HG02870 (cell line): ENCODE measurements around the gene RFTN1.

Source experiments
- ATAC-seq: cut with Tn5 transposase; IDR thresholded peaks from one replicate; pipeline ENCODE4 v1.9.1; 2021; ENCODE audit warnings: mild to moderate bottlenecking, moderate library complexity; ENCODE audit not compliant: unreplicated experiment

The RFTN1 gene

GRCh38 chr3:16508591-16508995 is 4.9 kb downstream of the RFTN1 start:
- peak; percentile 19 for ATAC-seq

- ATAC-seq: no peak
These were observed 5.3 kb downstream of the RFTN1 start for GRCh38 chr3:16508243-16508578.

- ATAC-seq: no peak
These were observed 5.8 kb downstream of the RFTN1 start for GRCh38 chr3:16507578-16508242.

GRCh38 chr3:16506884-16507577 is 6.5 kb downstream of the RFTN1 start:
- no peak for ATAC-seq

DNA sequence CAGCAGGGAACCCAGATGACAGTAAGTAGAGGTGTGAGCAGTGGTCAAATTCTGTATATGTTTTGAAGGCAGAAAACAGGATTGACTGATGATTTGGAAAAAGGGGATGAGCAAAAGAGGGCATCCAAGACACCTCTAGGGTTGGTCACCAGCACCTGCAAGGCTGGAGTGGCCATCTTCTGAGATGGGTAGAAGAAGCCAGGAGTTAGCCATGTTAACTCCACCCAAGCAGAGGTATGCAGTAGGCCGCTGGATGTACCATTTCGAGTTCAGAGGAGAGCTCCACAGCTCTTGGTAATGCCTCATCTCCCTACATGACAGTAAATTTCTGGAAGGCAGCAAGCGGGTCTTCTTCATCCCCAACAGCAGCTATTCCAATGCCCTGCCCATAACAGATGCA is 7.0 kb downstream of the RFTN1 start:
- no peak for ATAC-seq

- no peak for ATAC-seq
These were observed 8.8 kb downstream of the RFTN1 start for GRCh38 chr3:16504692-16505091.

DNA sequence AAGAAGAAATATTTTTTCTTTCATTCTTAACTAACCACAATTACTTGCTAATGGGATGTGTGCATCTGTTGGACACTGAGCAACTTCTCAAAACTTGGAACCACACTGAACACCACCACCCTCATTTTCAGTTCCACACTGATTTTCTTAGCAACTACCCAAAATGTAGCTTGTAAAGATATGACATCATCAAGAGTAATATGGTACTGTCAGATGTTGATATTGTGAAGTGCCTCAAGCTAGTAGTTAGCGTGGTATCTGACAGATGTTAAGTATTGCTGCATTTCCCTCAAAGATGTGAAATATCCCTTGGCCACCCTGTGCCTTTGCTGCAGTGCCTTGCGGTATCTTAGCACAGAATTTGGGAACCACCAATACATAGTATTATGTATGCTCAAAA is 9.3 kb downstream of the RFTN1 start:
- peak; percentile 81 for ATAC-seq

GRCh38 chr3:16503191-16503776 is 10.2 kb downstream of the RFTN1 start:
- ATAC-seq: no peak

DNA sequence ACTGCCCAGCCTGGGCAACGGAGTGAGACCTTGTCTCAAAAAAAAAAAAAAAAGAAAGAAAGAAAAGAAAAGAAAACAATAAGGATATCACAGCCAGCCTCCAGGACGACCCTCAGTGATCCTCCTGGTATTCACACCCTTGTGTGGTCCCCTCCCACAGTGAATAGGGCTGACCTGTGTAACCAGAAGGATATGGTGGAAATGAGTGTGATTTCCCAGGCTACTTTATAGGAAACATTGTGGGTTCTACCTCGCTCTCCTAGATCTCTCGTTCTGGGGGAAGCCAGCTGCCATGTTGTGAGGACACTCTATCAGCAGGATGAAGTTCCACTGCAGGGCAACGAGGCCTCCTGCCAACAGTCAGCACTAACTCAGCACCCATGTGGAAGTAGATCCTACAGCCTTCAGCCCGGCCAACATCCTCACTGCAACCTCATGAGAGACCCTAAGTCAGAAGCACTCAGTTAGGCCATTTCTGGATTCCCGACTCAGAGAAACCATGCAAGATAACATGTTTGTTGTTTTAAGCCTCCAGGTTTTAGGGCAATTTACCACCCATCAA is 11.1 kb downstream of the RFTN1 start:
- ATAC-seq: no peak

GRCh38 chr3:16501376-16501775 is 12.1 kb downstream of the RFTN1 start:
- ATAC-seq: no peak

GRCh38 chr3:16500911-16501310 is 12.6 kb downstream of the RFTN1 start:
- ATAC-seq: no peak

- ATAC-seq: no peak
These were observed 13.4 kb downstream of the RFTN1 start for GRCh38 chr3:16500093-16500492.

DNA sequence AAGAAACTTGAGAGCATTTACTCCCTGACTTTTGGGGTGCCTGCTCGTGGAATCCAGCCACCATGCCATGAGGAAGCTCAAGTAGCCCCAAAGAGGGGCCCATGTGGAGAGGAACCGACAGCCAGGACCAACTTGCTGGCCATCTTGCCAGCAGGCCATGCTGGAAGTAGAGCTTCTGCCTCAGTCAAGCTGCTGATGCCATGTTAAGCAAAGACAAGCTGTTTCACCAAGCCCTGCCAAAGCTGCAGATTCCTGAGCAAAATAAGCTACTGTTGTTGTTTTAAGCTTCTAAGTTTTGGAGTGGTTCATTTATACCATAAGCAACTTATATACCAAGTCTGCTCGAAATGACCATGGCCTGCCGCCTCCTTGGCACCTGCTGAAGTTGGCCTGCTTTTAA is 14.1 kb downstream of the RFTN1 start:
- ATAC-seq: no peak

DNA sequence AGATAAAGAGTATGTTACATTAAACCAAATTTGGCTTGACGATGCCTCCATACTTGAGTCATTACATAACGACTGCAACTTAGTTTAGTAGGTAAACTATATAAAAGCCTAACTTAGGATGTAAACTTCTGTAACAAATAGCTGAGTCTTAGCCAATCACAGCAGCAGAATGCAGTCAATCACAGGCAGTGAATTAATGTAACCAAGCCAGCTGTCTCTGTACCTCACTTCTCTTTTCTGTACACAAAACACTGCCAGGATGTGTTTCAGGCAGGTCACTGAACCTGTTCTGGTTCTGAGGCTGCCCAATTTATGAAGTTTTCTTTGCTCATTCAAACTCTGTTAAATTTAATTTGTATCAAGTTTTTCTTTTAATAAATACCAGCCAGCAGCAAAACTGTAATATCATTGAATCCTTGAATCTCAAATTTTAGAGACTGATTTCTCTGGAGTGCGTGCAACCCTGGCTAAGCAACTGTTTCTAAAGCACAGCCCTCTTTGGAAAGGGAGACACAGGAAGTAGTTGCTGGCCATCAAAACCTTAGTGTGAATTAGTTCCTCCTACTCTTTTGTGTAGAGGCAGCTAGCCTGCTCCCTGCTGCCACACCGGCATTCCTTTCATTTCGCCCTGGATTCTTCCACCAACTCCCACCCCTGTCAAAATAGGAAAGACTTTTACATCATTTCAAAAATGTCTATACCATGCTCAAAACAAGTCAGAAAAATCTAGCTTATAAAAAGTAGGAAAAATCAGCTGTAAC is 15.2 kb downstream of the RFTN1 start:
- no peak for ATAC-seq

- peak; percentile 70 for ATAC-seq
These were observed 16.9 kb downstream of the RFTN1 start for GRCh38 chr3:16496408-16497222.

DNA sequence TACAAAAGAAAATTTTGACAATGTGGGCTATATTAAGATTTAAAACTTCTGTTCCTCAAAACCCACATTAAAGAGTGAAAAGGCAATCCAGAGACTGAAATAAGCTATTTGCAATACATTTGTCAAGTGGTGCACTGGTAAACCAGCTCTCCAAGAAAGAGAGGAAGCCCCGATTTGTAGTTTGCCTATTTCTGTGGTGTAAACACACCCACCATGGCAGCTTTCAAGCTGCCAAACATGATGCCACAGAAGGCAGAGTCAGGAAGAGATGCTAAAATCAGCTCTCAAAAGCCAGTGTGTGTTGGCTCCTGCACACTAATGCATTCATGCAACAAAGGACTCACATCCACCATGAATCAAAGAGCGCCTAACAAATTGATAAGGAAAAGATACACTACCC is 17.5 kb downstream of the RFTN1 start:
- ATAC-seq: peak; percentile 11

DNA sequence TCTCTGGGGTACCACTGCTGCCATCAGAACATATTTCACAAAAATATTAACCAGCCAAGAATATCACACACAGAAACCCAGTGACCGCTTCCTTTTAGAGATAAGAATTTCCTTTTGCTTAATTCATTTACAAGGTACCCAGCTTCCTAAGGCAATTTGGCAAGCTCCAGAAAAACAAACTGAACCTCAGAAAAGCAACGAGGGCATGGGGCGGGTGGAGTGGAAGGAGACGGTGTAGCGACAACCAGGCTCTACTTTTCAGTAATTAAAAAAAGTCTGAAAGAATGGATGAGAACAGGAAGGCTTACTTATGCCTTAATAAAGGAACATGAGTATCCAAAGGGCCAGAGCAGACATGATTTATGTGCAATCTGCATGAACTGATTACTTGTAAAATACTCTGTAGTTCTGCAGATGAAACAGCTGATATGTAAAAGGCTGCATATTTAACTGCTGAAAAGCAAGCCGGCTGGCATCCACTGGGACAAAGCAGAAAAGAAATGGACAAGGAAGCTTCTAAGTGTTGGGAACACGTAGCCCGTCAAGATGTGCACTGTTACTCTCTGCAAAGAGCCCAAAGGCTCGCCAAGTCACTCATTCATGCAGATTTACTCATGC is 18.6 kb downstream of the RFTN1 start:
- no peak for ATAC-seq

GRCh38 chr3:16494094-16494493 is 19.4 kb downstream of the RFTN1 start:
- ATAC-seq: no peak

DNA sequence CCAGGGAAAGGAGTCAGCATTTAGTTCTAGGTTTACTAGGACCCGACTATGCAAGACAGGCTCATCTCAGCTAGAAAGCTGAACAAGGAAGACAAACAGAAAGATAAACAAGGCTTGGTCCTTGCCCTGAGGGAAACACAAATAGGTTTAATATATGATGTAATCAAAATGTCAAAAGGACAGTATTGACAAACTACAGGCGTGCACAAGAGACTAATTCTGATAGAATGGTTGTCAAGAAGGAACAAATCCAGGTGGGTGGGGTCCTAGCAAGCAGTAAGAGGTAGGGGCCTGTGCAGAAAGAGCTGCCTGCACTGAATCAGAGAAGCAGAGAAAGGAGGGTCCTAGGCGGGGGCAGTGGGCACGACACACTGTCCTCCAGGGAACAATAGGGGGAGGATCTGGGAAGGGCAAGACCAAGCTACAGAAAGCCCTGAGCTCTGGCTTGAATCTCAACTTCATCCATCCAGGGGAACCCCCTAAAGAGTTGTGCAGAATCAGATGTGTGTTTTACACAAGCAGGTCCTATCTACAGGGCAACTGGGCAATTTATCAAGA is 23.4 kb downstream of the RFTN1 start:
- no peak for ATAC-seq
